IMR-90 (cell line): ENCODE measurements around the gene TBC1D22A. TPM values are rescaled to one million over a fixed set of nuclear protein-coding genes. Genes with fewer than 3 reads are reported as not detected.

ENCODE experiments used
- ATAC-seq: fragments of 200-7000 bp; cut with Tn5 transposase; 2 replicates; pipeline ENCODE4 v1.9.1; 2020; ENCODE audit warnings: low read depth, mild to moderate bottlenecking, moderate library complexity
- BruUV-seq: library from RNA; stranded (reverse); fragments of 400-500 nt; replicated peaks from 2 replicates; lab custom pipeline; 2021; lab: Mats Ljungman, UMichigan
- CTCF ChIA-PET: fragments of 300-600 bp; formaldehyde crosslinking; extraction: SDS; loops from one replicate; lab custom pipeline; 2021; ENCODE audit warnings: antibody characterized with exemption; lab: Yijun Ruan, JAX
- POLR2A ChIA-PET: fragments of 300-600 bp; sonication (Branson Sonifier 250); formaldehyde crosslinking; loops from one replicate; lab custom pipeline; 2022; ENCODE audit warnings: antibody characterized with exemption; ENCODE audit not compliant: unreplicated experiment; lab: Charles Lee
- DNase-seq: peaks from one replicate; pipeline ENCODE4 v3.0.0; 2013
- H2AFZ ChIP-seq: replicated peaks from 2 replicates; pipeline ENCODE3; 2013; ENCODE audit warnings: low read length, mild to moderate bottlenecking; ENCODE audit not compliant: poor library complexity
- H2AK5ac ChIP-seq: 2 replicates; pipeline ENCODE4 v1.6.1; 2013; ENCODE audit warnings: low read depth, low read length, inconsistent platforms
- H2AK9ac ChIP-seq: replicated peaks from 2 replicates; pipeline ENCODE3; 2013; ENCODE audit warnings: mild to moderate bottlenecking, low read depth, low read length, moderate library complexity; ENCODE audit not compliant: poor library complexity
- H2BK120ac ChIP-seq: 2 replicates; pipeline ENCODE4 v1.6.1; 2013; ENCODE audit warnings: low read depth, low read length, inconsistent platforms
- H2BK15ac ChIP-seq: 3 replicates; pipeline ENCODE4 v1.6.1; 2013; ENCODE audit warnings: low read depth, low read length, inconsistent platforms
- H2BK20ac ChIP-seq: 2 replicates; pipeline ENCODE4 v1.6.1; 2013; ENCODE audit warnings: low read depth, mild to moderate bottlenecking, inconsistent platforms, low read length, moderate library complexity
- H2BK5ac ChIP-seq: 2 replicates; pipeline ENCODE4 v1.6.1; 2013; ENCODE audit warnings: mild to moderate bottlenecking, low read depth, low read length, inconsistent platforms; ENCODE audit not compliant: poor library complexity, severe bottlenecking
- H3K14ac ChIP-seq: replicated peaks from 2 replicates; pipeline ENCODE4 v1.6.1; 2013; ENCODE audit warnings: low read depth, low read length, inconsistent platforms
- H3K18ac ChIP-seq: 2 replicates; pipeline ENCODE4 v1.6.1; 2013; ENCODE audit warnings: low read depth, low read length, control low read depth
- H3K23ac ChIP-seq: 2 replicates; pipeline ENCODE4 v1.6.1; 2013; ENCODE audit warnings: low read depth, low read length, inconsistent platforms
- H3K27ac ChIP-seq: 2 replicates; pipeline ENCODE4 v1.5.1; 2013; ENCODE audit warnings: mild to moderate bottlenecking, control low read depth, low read length; ENCODE audit not compliant: insufficient read depth
- H3K27me3 ChIP-seq: 2 replicates; pipeline ENCODE4 v1.6.1; 2013; ENCODE audit warnings: low read length; ENCODE audit not compliant: control insufficient read depth, insufficient read depth
- H3K36me3 ChIP-seq: 2 replicates; pipeline ENCODE4 v1.6.1; 2013; ENCODE audit warnings: low read length, mixed read lengths; ENCODE audit not compliant: control insufficient read depth, insufficient read depth
- H3K4ac ChIP-seq: 2 replicates; pipeline ENCODE4 v1.6.1; 2013; ENCODE audit warnings: low read depth, low read length, inconsistent platforms
- H3K4me1 ChIP-seq: 2 replicates; pipeline ENCODE4 v1.6.1; 2013; ENCODE audit warnings: low read length, mixed read lengths; ENCODE audit not compliant: control insufficient read depth, insufficient read depth
- H3K4me2 ChIP-seq: 2 replicates; pipeline ENCODE4 v1.6.1; 2013; ENCODE audit warnings: low read depth, mild to moderate bottlenecking, control low read depth, low read length, moderate library complexity
- H3K4me3 ChIP-seq: 2 replicates; pipeline ENCODE4 v1.5.1; 2013; ENCODE audit warnings: low read depth, mild to moderate bottlenecking, control low read depth, low read length, moderate library complexity; ENCODE audit not compliant: insufficient read depth
- H3K56ac ChIP-seq: 2 replicates; pipeline ENCODE4 v1.6.1; 2013; ENCODE audit warnings: low read length, inconsistent platforms; ENCODE audit not compliant: insufficient read depth; ENCODE audit errors: extremely low read depth
- H3K79me1 ChIP-seq, 2 experiments: 2 replicates each; pipeline ENCODE4 v1.6.1; 2013; ENCODE audit warnings: low read length in 2 of 2, inconsistent platforms in 1 of 2, low read depth in 1 of 2
- H3K9ac ChIP-seq: 2 replicates; pipeline ENCODE4 v1.6.1; 2013; ENCODE audit warnings: low read depth, low read length, control low read depth
- H3K9me1 ChIP-seq: 2 replicates; pipeline ENCODE4 v1.6.1; 2013; ENCODE audit warnings: low read length, inconsistent platforms; ENCODE audit not compliant: insufficient read depth
- H3K9me3 ChIP-seq: 2 replicates; pipeline ENCODE4 v1.6.1; 2013; ENCODE audit warnings: low read length; ENCODE audit not compliant: control insufficient read depth, insufficient read depth
- H4K20me1 ChIP-seq: 2 replicates; pipeline ENCODE4 v1.6.1; 2013; ENCODE audit warnings: low read length, inconsistent platforms; ENCODE audit not compliant: insufficient read depth
- H4K5ac ChIP-seq: 2 replicates; pipeline ENCODE4 v1.6.1; 2013; ENCODE audit warnings: mild to moderate bottlenecking, low read depth, low read length, control low read depth
- H4K8ac ChIP-seq, 2 experiments: 2 replicates each; pipeline ENCODE4 v1.6.1; 2013; ENCODE audit warnings: low read depth in 2 of 2, low read length in 2 of 2, control low read depth in 1 of 2, inconsistent platforms in 1 of 2
- H4K91ac ChIP-seq: 2 replicates; pipeline ENCODE4 v1.6.1; 2013; ENCODE audit warnings: low read depth, low read length, inconsistent platforms; ENCODE audit not compliant: insufficient read depth
- BHLHE40 ChIP-seq: fragments of 150-350 bp; IDR thresholded peaks from 2 replicates; pipeline ENCODE4 v1.6.1; 2016; ENCODE audit warnings: mild to moderate bottlenecking, low read depth, low read length
- SMC3 ChIP-seq: fragments of 150-350 bp; IDR thresholded peaks from 2 replicates; pipeline ENCODE4 v1.6.1; 2016; ENCODE audit warnings: low read depth, mild to moderate bottlenecking, antibody characterized with exemption, low read length, moderate library complexity
- USF2 ChIP-seq: fragments of 150-350 bp; IDR thresholded peaks from 2 replicates; pipeline ENCODE4 v1.6.1; 2017; ENCODE audit warnings: mild to moderate bottlenecking, antibody characterized with exemption, low read length, low read depth
- WGBS, 2 experiments: methylation state at CpG; one replicate each; pipeline versions ENCODE4 v1.1.5 to v1.1.7; 2013; ENCODE audit warnings: missing lambda C conversion rate in 2 of 2; ENCODE audit not compliant: insufficient read length in 1 of 2; ENCODE audit errors: extremely low coverage in 2 of 2; 5-methylcytosine and 5-hydroxymethylcytosine counted together
- dilution Hi-C: fragments of 300-500 bp; cut with HindIII; formaldehyde crosslinking; loops from one replicate; pipeline ENCODE4 v1.14.3; 2018; ENCODE audit warnings: low sequenced_read_pairs; ENCODE audit not compliant: unreplicated experiment
- in situ Hi-C: fragments of 300-500 bp; cut with MboI; formaldehyde crosslinking; loops from 3 replicates; pipeline ENCODE4 v1.14.3; 2019; ENCODE audit warnings: low sequenced_read_pairs, inconsistent platforms, mixed read lengths
- intact Hi-C: fragments of 100-400 bp; cut with micrococcal nuclease; formaldehyde crosslinking; loops from 2 replicates; pipeline ENCODE4 v1.10.0; 2022
- polyA plus RNA-seq, 3 experiments: library from polyadenylated mRNA; depleted of rRNA; stranded (reverse); fragments of >200 nt; gene quantifications; 2 replicates each; pipeline ENCODE4 v1.2.3, GENCODE V29; 2012; ENCODE audit warnings: low replicate concordance in 1 of 3
- total RNA-seq: library from RNA; depleted of rRNA; stranded (reverse); fragments of >200 nt; gene quantifications from 2 replicates; pipeline ENCODE4 v1.2.3, GENCODE V29; 2012

TBC1D22A gene
- total and polyA plus RNA-seq, 2 of the 4 experiments (the other 2 are of a cell fraction), result 9.0 to 16.7 TPM

DNA sequence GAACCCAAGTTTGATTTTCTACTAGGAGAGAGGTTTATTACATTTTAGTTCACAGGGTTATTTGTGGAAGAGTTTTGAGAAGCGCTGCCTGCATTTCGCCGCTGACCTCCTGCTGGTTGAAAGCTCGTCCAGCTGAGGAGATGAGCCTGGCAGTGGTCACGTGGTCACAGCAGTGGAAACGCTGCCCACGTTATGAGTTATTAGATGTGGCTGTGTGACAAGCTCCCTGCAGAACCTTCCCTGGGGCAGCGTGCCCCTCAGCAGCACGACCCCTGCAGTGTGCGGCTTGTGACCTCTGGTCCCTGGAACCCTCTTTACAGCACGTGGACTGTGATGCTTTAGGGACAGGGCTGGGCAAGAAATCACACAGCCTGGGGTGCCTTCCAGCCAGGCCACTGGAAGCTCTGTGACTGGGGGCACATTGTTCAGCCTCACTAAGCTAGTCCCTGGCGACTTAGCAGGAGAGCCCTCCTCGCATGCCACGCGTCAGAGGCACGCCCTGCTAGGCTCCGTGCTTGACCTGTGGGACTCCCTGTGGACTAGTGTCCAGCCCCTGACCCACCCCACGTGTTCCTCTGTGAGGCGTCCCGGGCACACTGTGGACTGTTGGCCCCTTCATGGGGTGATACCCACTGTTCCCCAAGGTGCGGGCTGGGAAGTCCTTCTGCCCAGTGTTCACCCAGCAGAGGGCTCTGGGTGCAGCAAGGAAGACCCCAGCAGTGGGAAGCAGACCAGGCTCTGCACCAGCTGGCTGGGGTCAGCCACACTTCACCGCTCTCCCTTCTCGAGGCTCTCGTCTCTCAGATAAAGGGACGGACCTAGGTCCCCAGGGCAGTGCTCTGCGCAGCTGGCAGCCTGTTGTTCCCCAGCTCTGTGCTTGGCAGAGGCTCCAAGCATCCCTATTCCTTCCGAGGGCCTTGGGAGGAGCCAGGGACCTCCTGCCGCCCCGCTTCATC, 349.5 kb downstream of the TBC1D22A start:
- H2AK5ac ChIP-seq, result peak overlapping the region; percentile 62; the same call in 1 of the 2 replicates
- H3K4me3 ChIP-seq, result no peak overlapping the region
- H3K4me2 ChIP-seq, result no peak overlapping the region
- H3K14ac ChIP-seq, result 0 out of 2 replicates have a peak overlapping the region, but pooled peaks have one; percentile 48
- H3K27me3 ChIP-seq, result no peaks in the 10 kb centered on the region
- H3K4ac ChIP-seq, result peak overlapping the region; percentile 36; the same call in 1 of the 2 replicates
- H4K20me1 ChIP-seq, result no peaks in the 10 kb centered on the region; the same call in 1 of the 2 replicates
- no peak overlapping the region for H3K9ac ChIP-seq
- peak overlapping the region; percentile 62 for H2BK5ac ChIP-seq
- H2BK15ac ChIP-seq, result no peak overlapping the region
- ATAC-seq (no peak; the same call in 1 of the 2 replicates), DNase-seq (no peak)
- in situ Hi-C loops, result no loop called here
- H4K91ac ChIP-seq, result no peak overlapping the region
- no peak overlapping the region for H3K23ac ChIP-seq
- H3K79me1 ChIP-seq, result 0 out of 4 replicates have a peak, but pooled peaks cover 0 to 6% of the 10 kb centered on the region in 2 experiments
- peaks cover 14% of the 10 kb centered on the region for H3K9me1 ChIP-seq
- peak overlapping the region; percentile 50 for H3K27ac ChIP-seq
- dilution Hi-C loops, result no loop called here
- H3K36me3 ChIP-seq, result peaks cover 2% of the 10 kb centered on the region; the same call in 1 of the 2 replicates
- peak; percentile 61 for TF ChIP-seq USF2
- TF ChIP-seq BHLHE40, result no peak
- TF ChIP-seq SMC3, result no peak
- no peak overlapping the region; the same call in 1 of the 2 replicates for H2BK120ac ChIP-seq
- intact Hi-C loops, result no loop called here
- peak overlapping the region; percentile 49 for H2AFZ ChIP-seq
- no peak overlapping the region for H2BK20ac ChIP-seq
- no peak overlapping the region for H3K56ac ChIP-seq
- POLR2A ChIA-PET, result no interaction called here
- no TSS peak for BruUV-seq
- no peak overlapping the region; the same call in 1 of the 2 replicates for H4K5ac ChIP-seq
- CTCF ChIA-PET, result no interaction called here
- no peaks in the 10 kb centered on the region for H3K9me3 ChIP-seq
- 85% methylated on average over 15 of the region's 29 CpGs; no CpG with 5 or more reads in 1 of the 2 experiments for WGBS, 2 experiments
- H4K8ac ChIP-seq, result no peak overlapping the region; a peak in 1 of 4 replicates
- H2AK9ac ChIP-seq, result no peak overlapping the region
- H3K4me1 ChIP-seq, result peaks cover 16% of the 10 kb centered on the region
- H3K18ac ChIP-seq, result peak overlapping the region; percentile 30; the same call in 1 of the 2 replicates
